ENCODE measurements around the gene ABCC8.

The ABCC8 gene

GRCh38 chr11:17477084-17477333 is 364 bp upstream of the ABCC8 start:
- Histone ChIP-seq H3K9me3 (ENCODE audit: control insufficient read depth, low read length) (no peaks in the 10 kb centered on the region), H3K27me3 (replicated peaks; ENCODE audit: control insufficient read depth, insufficient read depth, low read length, poor library complexity, severe bottlenecking) (no peaks in the 10 kb centered on the region), H3K4me3 (ENCODE audit: insufficient read depth, low read depth, low read length, poor library complexity, severe bottlenecking) (no peak overlapping the region), H3K36me3 (ENCODE audit: control insufficient read depth, insufficient read depth, low read length) (no peaks in the 10 kb centered on the region), H3K4me1 (ENCODE audit: control insufficient read depth, insufficient read depth, low read length, poor library complexity, severe bottlenecking) (no peaks in the 10 kb centered on the region), H3K27ac (ENCODE audit: insufficient read depth, low read length, poor library complexity, severe bottlenecking) (no peak overlapping the region)
- no peak for DNase-seq

- Histone ChIP-seq H3K36me3 (ENCODE audit: control insufficient read depth, insufficient read depth, low read length) (no peaks in the 10 kb centered on the region), H3K4me1 (ENCODE audit: control insufficient read depth, insufficient read depth, low read length, poor library complexity, severe bottlenecking) (no peaks in the 10 kb centered on the region), H3K9me3 (ENCODE audit: control insufficient read depth, low read length) (no peaks in the 10 kb centered on the region), H3K27ac (ENCODE audit: insufficient read depth, low read length, poor library complexity, severe bottlenecking) (no peak overlapping the region), H3K27me3 (replicated peaks; ENCODE audit: control insufficient read depth, insufficient read depth, low read length, poor library complexity, severe bottlenecking) (no peaks in the 10 kb centered on the region), H3K4me3 (ENCODE audit: insufficient read depth, low read depth, low read length, poor library complexity, severe bottlenecking) (no peak overlapping the region)
- no peak for DNase-seq
These were observed 854 bp downstream of the ABCC8 start for GRCh38 chr11:17475666-17476316.

DNA sequence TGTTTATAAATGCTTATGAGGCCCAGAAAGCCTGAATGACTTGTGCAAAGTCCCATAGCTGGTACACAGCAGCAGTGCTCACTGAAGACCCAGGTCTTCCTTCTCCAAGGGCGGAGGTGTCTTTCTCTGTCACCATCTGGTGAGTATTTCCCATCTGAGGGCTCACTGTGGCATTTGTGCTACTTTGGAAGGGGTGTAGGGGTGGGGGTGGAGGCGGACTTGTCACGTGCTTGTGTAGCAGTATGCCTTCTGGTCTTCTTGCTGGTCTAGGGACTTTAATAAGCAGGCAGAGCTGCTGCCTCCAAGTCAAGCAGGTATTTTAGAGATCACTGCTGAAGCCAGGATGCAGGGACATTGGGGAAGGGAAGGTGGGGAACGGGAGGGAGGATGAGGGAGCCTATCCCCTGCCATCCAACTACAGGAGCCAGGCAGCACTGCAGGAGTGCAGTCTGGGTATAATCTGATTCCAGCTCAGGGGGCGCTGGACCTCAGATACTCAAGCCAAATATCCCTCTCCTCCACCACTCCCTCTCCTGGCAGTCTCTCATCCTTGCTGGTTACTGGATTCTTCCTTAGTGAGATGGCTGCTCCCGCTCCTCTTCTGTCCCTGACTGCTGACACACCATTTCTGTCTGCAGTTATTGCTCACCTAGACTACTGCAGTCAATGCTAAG is 3.4 kb downstream of the ABCC8 start:
- Histone ChIP-seq H3K27ac (ENCODE audit: insufficient read depth, low read length, poor library complexity, severe bottlenecking) (no peak overlapping the region), H3K36me3 (ENCODE audit: control insufficient read depth, insufficient read depth, low read length) (no peaks in the 10 kb centered on the region), H3K9me3 (ENCODE audit: control insufficient read depth, low read length) (no peaks in the 10 kb centered on the region), H3K27me3 (replicated peaks; ENCODE audit: control insufficient read depth, insufficient read depth, low read length, poor library complexity, severe bottlenecking) (no peaks in the 10 kb centered on the region), H3K4me1 (ENCODE audit: control insufficient read depth, insufficient read depth, low read length, poor library complexity, severe bottlenecking) (no peaks in the 10 kb centered on the region), H3K4me3 (ENCODE audit: insufficient read depth, low read depth, low read length, poor library complexity, severe bottlenecking) (no peak overlapping the region)
- no peak for DNase-seq

- Histone ChIP-seq H3K9me3 (ENCODE audit: control insufficient read depth, low read length) (no peaks in the 10 kb centered on the region), H3K4me1 (ENCODE audit: control insufficient read depth, insufficient read depth, low read length, poor library complexity, severe bottlenecking) (no peaks in the 10 kb centered on the region), H3K36me3 (ENCODE audit: control insufficient read depth, insufficient read depth, low read length) (no peaks in the 10 kb centered on the region), H3K27me3 (replicated peaks; ENCODE audit: control insufficient read depth, insufficient read depth, low read length, poor library complexity, severe bottlenecking) (no peaks in the 10 kb centered on the region), H3K27ac (ENCODE audit: insufficient read depth, low read length, poor library complexity, severe bottlenecking) (no peak overlapping the region), H3K4me3 (ENCODE audit: insufficient read depth, low read depth, low read length, poor library complexity, severe bottlenecking) (no peak overlapping the region)
- DNase-seq = no peak
These were observed 4.2 kb downstream of the ABCC8 start for GRCh38 chr11:17472467-17472866.

GRCh38 chr11:17471501-17471900 is 5.1 kb downstream of the ABCC8 start:
- no peak overlapping the region for H3K4me3 ChIP-seq (ENCODE audit: insufficient read depth, low read depth, low read length, poor library complexity, severe bottlenecking)
- H3K9me3 ChIP-seq (ENCODE audit: control insufficient read depth, low read length) = no peaks in the 10 kb centered on the region
- H3K4me1 ChIP-seq (ENCODE audit: control insufficient read depth, insufficient read depth, low read length, poor library complexity, severe bottlenecking) = no peaks in the 10 kb centered on the region
- no peaks in the 10 kb centered on the region for H3K36me3 ChIP-seq (ENCODE audit: control insufficient read depth, insufficient read depth, low read length)
- no peak for DNase-seq
- no peak overlapping the region for H3K27ac ChIP-seq (ENCODE audit: insufficient read depth, low read length, poor library complexity, severe bottlenecking)
- H3K27me3 ChIP-seq (replicated peaks; ENCODE audit: control insufficient read depth, insufficient read depth, low read length, poor library complexity, severe bottlenecking) = no peaks in the 10 kb centered on the region

- no peak overlapping the region for H3K27ac ChIP-seq (ENCODE audit: insufficient read depth, low read length, poor library complexity, severe bottlenecking)
- no peaks in the 10 kb centered on the region for H3K4me1 ChIP-seq (ENCODE audit: control insufficient read depth, insufficient read depth, low read length, poor library complexity, severe bottlenecking)
- H3K4me3 ChIP-seq (ENCODE audit: insufficient read depth, low read depth, low read length, poor library complexity, severe bottlenecking) = no peak overlapping the region
- H3K27me3 ChIP-seq (replicated peaks; ENCODE audit: control insufficient read depth, insufficient read depth, low read length, poor library complexity, severe bottlenecking) = no peaks in the 10 kb centered on the region
- H3K9me3 ChIP-seq (ENCODE audit: control insufficient read depth, low read length) = no peaks in the 10 kb centered on the region
- DNase-seq = no peak
- H3K36me3 ChIP-seq (ENCODE audit: control insufficient read depth, insufficient read depth, low read length) = no peaks in the 10 kb centered on the region
These were observed 6.6 kb downstream of the ABCC8 start for GRCh38 chr11:17469998-17470397.

DNA sequence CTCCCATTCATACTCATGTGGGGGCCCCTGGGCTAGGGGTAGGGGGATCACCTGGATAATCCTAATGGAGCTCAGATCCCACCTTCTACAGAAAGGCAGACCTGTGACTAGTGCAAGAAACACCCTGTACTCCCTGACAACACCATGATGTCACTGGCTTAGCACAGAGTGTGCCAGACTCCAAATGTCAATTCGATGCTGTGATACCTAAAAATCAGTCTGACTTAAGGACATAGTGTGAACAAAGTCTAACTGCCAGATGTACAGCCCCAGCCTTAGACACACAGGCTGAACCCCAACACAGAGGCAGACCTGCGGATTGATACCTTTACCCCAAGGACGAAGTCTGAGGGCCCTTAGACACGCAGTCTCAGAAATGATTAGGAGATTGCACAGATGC is 8.5 kb downstream of the ABCC8 start:
- no peaks in the 10 kb centered on the region for H3K36me3 ChIP-seq (ENCODE audit: control insufficient read depth, insufficient read depth, low read length)
- no peak overlapping the region for H3K4me3 ChIP-seq (ENCODE audit: insufficient read depth, low read depth, low read length, poor library complexity, severe bottlenecking)
- no peak for DNase-seq
- no peaks in the 10 kb centered on the region for H3K9me3 ChIP-seq (ENCODE audit: control insufficient read depth, low read length)
- no peaks in the 10 kb centered on the region for H3K27me3 ChIP-seq (replicated peaks; ENCODE audit: control insufficient read depth, insufficient read depth, low read length, poor library complexity, severe bottlenecking)
- no peak overlapping the region for H3K27ac ChIP-seq (ENCODE audit: insufficient read depth, low read length, poor library complexity, severe bottlenecking)
- H3K4me1 ChIP-seq (ENCODE audit: control insufficient read depth, insufficient read depth, low read length, poor library complexity, severe bottlenecking) = no peaks in the 10 kb centered on the region

- Histone ChIP-seq H3K27ac (ENCODE audit: insufficient read depth, low read length, poor library complexity, severe bottlenecking) (no peak overlapping the region), H3K4me3 (ENCODE audit: insufficient read depth, low read depth, low read length, poor library complexity, severe bottlenecking) (no peak overlapping the region), H3K36me3 (ENCODE audit: control insufficient read depth, insufficient read depth, low read length) (no peaks in the 10 kb centered on the region), H3K4me1 (ENCODE audit: control insufficient read depth, insufficient read depth, low read length, poor library complexity, severe bottlenecking) (no peaks in the 10 kb centered on the region), H3K9me3 (ENCODE audit: control insufficient read depth, low read length) (no peaks in the 10 kb centered on the region), H3K27me3 (replicated peaks; ENCODE audit: control insufficient read depth, insufficient read depth, low read length, poor library complexity, severe bottlenecking) (no peaks in the 10 kb centered on the region)
- no peak for DNase-seq
These were observed 13.0 kb downstream of the ABCC8 start for GRCh38 chr11:17463546-17464174.

DNA sequence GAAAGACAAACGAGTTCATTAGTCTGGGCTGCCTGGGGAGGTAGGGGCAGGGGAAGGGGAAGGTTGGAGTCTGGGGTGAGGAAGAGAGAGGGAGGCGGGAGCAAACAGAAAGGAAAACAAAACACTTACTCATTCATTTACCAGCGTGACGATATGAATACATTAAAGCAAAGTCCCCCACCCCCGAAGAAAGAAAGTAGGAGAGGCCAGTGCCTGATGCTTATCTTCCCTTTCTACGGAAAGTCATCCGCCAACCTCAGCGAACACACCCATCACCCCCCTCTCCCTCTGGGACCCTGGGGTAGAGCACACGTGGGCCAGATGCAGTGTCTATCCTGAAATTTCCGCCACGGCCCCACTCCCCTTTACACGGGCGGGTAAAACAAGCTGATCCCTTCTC is 13.7 kb downstream of the ABCC8 start:
- Histone ChIP-seq H3K36me3 (ENCODE audit: control insufficient read depth, insufficient read depth, low read length) (no peaks in the 10 kb centered on the region), H3K4me3 (ENCODE audit: insufficient read depth, low read depth, low read length, poor library complexity, severe bottlenecking) (no peak overlapping the region), H3K27ac (ENCODE audit: insufficient read depth, low read length, poor library complexity, severe bottlenecking) (no peak overlapping the region), H3K9me3 (ENCODE audit: control insufficient read depth, low read length) (no peaks in the 10 kb centered on the region), H3K4me1 (ENCODE audit: control insufficient read depth, insufficient read depth, low read length, poor library complexity, severe bottlenecking) (no peaks in the 10 kb centered on the region), H3K27me3 (replicated peaks; ENCODE audit: control insufficient read depth, insufficient read depth, low read length, poor library complexity, severe bottlenecking) (no peaks in the 10 kb centered on the region)
- no peak for DNase-seq

- no peak for DNase-seq
- Histone ChIP-seq H3K9me3 (ENCODE audit: control insufficient read depth, low read length) (no peaks in the 10 kb centered on the region), H3K4me1 (ENCODE audit: control insufficient read depth, insufficient read depth, low read length, poor library complexity, severe bottlenecking) (no peaks in the 10 kb centered on the region), H3K27ac (ENCODE audit: insufficient read depth, low read length, poor library complexity, severe bottlenecking) (no peak overlapping the region), H3K4me3 (ENCODE audit: insufficient read depth, low read depth, low read length, poor library complexity, severe bottlenecking) (no peak overlapping the region), H3K27me3 (replicated peaks; ENCODE audit: control insufficient read depth, insufficient read depth, low read length, poor library complexity, severe bottlenecking) (no peaks in the 10 kb centered on the region), H3K36me3 (ENCODE audit: control insufficient read depth, insufficient read depth, low read length) (no peaks in the 10 kb centered on the region)
These were observed 16.2 kb downstream of the ABCC8 start for GRCh38 chr11:17460406-17460805.
